Lung (tissue), 12 donors: ENCODE data around the gene DYRK3. TPM values are rescaled to one million over a fixed set of nuclear protein-coding genes. Genes with fewer than 3 reads are reported as not detected.

Source experiments
- ATAC-seq: fragments of 200-7000 bp; cut with Tn5 transposase; one replicate; pipeline ENCODE4 v1.9.1; 2020; ENCODE audit warnings: moderate number of reproducible peaks; ENCODE audit not compliant: insufficient read depth, low FRiP score
- DNase-seq, 3 donors: peaks; one replicate each; pipeline ENCODE4 v3.0.0-alpha.2; 2013 to 2017
- H3K27ac ChIP-seq, 2 donors: one replicate each; pipeline ENCODE4 v1.5.1; 2013; ENCODE audit warnings: mild to moderate bottlenecking in 2 of 2, moderate library complexity in 2 of 2, control low read depth in 1 of 2, inconsistent platforms in 1 of 2, low read depth in 1 of 2, low read length in 1 of 2
- H3K27me3 ChIP-seq, 3 donors: one replicate each; pipeline ENCODE4 v1.5.1; 2013; ENCODE audit warnings: low read length in 2 of 3; ENCODE audit not compliant: control insufficient read depth in 3 of 3, insufficient read depth in 3 of 3
- H3K36me3 ChIP-seq, 4 donors: one replicate each; pipeline ENCODE4 v1.5.1; 2013; ENCODE audit warnings: low read length in 4 of 4, mild to moderate bottlenecking in 1 of 4, moderate library complexity in 1 of 4; ENCODE audit not compliant: control insufficient read depth in 4 of 4, insufficient read depth in 4 of 4
- H3K4me1 ChIP-seq, 5 donors: one replicate each; pipeline ENCODE4 v1.5.1; 2013; ENCODE audit warnings: low read length in 5 of 5, mild to moderate bottlenecking in 2 of 5, moderate library complexity in 1 of 5; ENCODE audit not compliant: control insufficient read depth in 5 of 5, insufficient read depth in 5 of 5
- H3K4me3 ChIP-seq: one replicate; pipeline ENCODE4 v1.5.1; 2013; ENCODE audit warnings: mild to moderate bottlenecking, control low read depth, moderate library complexity
- H3K9ac ChIP-seq, 2 donors: one replicate each; pipeline ENCODE4 v1.5.1; 2013; ENCODE audit warnings: low read length in 2 of 2, control low read depth in 1 of 2; ENCODE audit not compliant: insufficient read depth in 1 of 2
- H3K9me3 ChIP-seq, 4 donors: one replicate each; pipeline ENCODE4 v1.5.1; 2013; ENCODE audit warnings: low read length in 3 of 4, mild to moderate bottlenecking in 1 of 4, moderate library complexity in 1 of 4; ENCODE audit not compliant: control insufficient read depth in 4 of 4, insufficient read depth in 3 of 4
- WGBS, 2 donors: extraction: QIAGEN DNeasy Blood & Tissue Kit; methylation state at CpG; one replicate each; pipeline ENCODE4 v1.1.7; 2013; 5-methylcytosine and 5-hydroxymethylcytosine counted together
- polyA plus RNA-seq, 2 donors: library from polyadenylated mRNA; stranded (reverse); fragments of 200-250 nt; gene quantifications; one replicate each; pipeline ENCODE4 v1.2.1, GENCODE V29; 2013
- total RNA-seq, 2 donors: library from RNA; depleted of rRNA in 1 of 2; stranded (reverse); fragments of >200 nt in 1 of 2; gene quantifications; one replicate each; pipeline ENCODE4 v1.2.1, GENCODE V29; 2014 to 2021
- TF ChIP-seq, protein P1 (sequence below): IDR thresholded peaks from 2 replicates; pipeline ENCODE4 v1.5.1; 2012; ENCODE audit warnings: mild to moderate bottlenecking; ENCODE audit errors: control extremely low read depth, extremely low read depth
- donor health status: control.
- donor health status: control.
- donor health status: Bipolar disorder and iron deficiency.
- donor health status: healthy.
- donor health status: DM: yes; HTN: yes; CAD: no.

DYRK3 gene
- total and polyA plus RNA-seq, 4 donors: 4.6 to 13.0 (median 8.8) TPM

- H3K27ac ChIP-seq: no peak overlapping the region
These were observed 44.1 kb upstream of the DYRK3 start for GRCh38 chr1:206591226-206591625.

DNA sequence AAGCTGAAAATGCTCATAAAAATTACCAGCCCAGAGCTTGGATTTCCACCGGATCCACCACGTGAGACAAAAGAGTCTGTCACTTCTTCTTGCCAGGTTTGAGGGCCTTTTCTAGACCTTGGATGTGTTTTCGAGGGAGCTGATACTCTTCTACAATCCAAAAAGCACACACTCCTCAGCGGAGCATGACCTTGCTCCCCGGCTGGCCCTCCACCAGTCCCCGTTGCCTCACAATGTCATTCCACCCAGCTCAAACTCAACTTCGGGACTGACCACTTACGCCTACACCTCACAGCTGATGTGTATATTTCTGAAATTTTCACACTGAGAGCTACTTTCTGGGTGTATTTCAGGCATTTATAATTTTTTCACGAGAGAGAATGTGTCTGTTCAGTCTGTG lies 43.6 kb upstream of the DYRK3 start:
- WGBS, 2 donors: 91 to 98% methylated on average over 9 of the region's 9 CpGs
- Histone ChIP-seq H3K27ac (no peak overlapping the region), H3K4me1 (peaks cover 0 to 18% (median 11%) of the 10 kb centered on the region in 5 donors), H3K36me3 (peaks cover 28 to 47% (median 30%) of the 10 kb centered on the region in 4 donors), H3K9me3 (peaks cover 0 to 2% (median 0%) of the 10 kb centered on the region in 4 donors), H3K9ac (no peak overlapping the region), H3K4me3 (no peak overlapping the region), H3K27me3 (no peaks in the 10 kb centered on the region)
- TF ChIP-seq, protein P1, sequence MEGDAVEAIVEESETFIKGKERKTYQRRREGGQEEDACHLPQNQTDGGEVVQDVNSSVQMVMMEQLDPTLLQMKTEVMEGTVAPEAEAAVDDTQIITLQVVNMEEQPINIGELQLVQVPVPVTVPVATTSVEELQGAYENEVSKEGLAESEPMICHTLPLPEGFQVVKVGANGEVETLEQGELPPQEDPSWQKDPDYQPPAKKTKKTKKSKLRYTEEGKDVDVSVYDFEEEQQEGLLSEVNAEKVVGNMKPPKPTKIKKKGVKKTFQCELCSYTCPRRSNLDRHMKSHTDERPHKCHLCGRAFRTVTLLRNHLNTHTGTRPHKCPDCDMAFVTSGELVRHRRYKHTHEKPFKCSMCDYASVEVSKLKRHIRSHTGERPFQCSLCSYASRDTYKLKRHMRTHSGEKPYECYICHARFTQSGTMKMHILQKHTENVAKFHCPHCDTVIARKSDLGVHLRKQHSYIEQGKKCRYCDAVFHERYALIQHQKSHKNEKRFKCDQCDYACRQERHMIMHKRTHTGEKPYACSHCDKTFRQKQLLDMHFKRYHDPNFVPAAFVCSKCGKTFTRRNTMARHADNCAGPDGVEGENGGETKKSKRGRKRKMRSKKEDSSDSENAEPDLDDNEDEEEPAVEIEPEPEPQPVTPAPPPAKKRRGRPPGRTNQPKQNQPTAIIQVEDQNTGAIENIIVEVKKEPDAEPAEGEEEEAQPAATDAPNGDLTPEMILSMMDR: no peak
- DNase-seq (no peak), ATAC-seq (no peak)

More at GRCh38 chr1:206591226-206591625, 44.1 kb upstream of the DYRK3 start:
- Histone ChIP-seq H3K4me3 (no peak overlapping the region), H3K36me3 (peaks cover 28 to 47% (median 32%) of the 10 kb centered on the region in 4 donors), H3K4me1 (peaks cover 0 to 18% (median 11%) of the 10 kb centered on the region in 5 donors), H3K9me3 (peaks cover 0 to 2% (median 0%) of the 10 kb centered on the region in 4 donors), H3K27me3 (no peaks in the 10 kb centered on the region), H3K9ac (no peak overlapping the region)
- WGBS, 2 donors: 86 to 93% methylated on average over 5 of the region's 5 CpGs
- TF ChIP-seq, protein P1: no peak
- DNase-seq (no peak), ATAC-seq (no peak)

DNA sequence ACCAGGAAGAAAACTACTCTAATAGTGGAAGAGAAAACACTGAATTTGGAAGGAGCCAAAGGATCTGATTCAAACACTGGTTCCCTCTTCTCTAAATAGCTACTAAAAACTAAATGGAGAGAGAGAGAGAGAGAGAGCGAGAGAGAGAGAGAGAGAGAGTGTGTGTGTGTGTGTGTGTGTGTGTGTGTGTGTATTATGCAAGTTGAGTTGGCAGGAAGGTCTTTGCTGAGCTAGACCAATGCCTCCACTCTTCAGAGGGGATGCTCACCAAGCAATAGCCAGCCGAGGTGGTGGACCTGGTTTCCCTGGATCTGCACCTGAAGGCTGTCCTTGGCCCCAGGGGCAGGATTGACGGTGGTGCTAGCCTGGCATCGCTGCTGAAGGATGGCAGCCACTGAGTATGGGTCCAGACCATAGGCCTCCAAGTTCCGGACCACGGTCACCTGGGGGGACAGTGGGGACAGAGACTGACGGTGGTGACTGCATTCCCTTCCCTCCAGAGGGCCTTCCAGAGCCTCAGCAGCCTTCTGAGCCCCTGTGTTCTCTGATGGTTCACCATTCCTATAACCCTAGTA lies 41.9 kb upstream of the DYRK3 start:
- TF ChIP-seq, protein P1: no peak
- Histone ChIP-seq H3K9ac (no peak overlapping the region), H3K4me3 (no peak overlapping the region), H3K27me3 (no peaks in the 10 kb centered on the region), H3K36me3 (peaks cover 22 to 35% (median 34%) of the 10 kb centered on the region in 4 donors), H3K27ac (no peak overlapping the region), H3K4me1 (peaks cover 0 to 13% (median 0%) of the 10 kb centered on the region in 5 donors), H3K9me3 (peaks cover 0 to 2% (median 0%) of the 10 kb centered on the region in 4 donors)
- ATAC-seq (no peak), DNase-seq (no peak)
- WGBS, 2 donors: 94 to 96% methylated on average over 7 of the region's 7 CpGs
